Measurements from ENCODE around the gene ALDH1A2. TPM values are rescaled to one million over a fixed set of nuclear protein-coding genes. Genes with fewer than 3 reads are reported as not detected.

Gene ALDH1A2
- polyA plus RNA-seq, 1 donor (not counting 4 experiments of a cell fraction or from before 2014, with no cell fraction given), result 1.9 TPM

- no peaks in the 10 kb centered on the region for H3K9me1 ChIP-seq (ENCODE audit: control insufficient read depth, extremely low read depth, insufficient read depth, low read length)
- TF ChIP-seq, protein P1, sequence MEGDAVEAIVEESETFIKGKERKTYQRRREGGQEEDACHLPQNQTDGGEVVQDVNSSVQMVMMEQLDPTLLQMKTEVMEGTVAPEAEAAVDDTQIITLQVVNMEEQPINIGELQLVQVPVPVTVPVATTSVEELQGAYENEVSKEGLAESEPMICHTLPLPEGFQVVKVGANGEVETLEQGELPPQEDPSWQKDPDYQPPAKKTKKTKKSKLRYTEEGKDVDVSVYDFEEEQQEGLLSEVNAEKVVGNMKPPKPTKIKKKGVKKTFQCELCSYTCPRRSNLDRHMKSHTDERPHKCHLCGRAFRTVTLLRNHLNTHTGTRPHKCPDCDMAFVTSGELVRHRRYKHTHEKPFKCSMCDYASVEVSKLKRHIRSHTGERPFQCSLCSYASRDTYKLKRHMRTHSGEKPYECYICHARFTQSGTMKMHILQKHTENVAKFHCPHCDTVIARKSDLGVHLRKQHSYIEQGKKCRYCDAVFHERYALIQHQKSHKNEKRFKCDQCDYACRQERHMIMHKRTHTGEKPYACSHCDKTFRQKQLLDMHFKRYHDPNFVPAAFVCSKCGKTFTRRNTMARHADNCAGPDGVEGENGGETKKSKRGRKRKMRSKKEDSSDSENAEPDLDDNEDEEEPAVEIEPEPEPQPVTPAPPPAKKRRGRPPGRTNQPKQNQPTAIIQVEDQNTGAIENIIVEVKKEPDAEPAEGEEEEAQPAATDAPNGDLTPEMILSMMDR (optimal IDR thresholded peaks at IDR 0.05 in 1 of 3, IDR thresholded peaks at IDR 0.05 in 1 of 3, conservative IDR thresholded peaks at IDR 0.05 in 1 of 3; ENCODE audit: extremely low read depth in 1 of 3, insufficient read depth in 2 of 3, low read length in 3 of 3), result no peak
- TF ChIP-seq EZH2 (IDR thresholded peaks at IDR 0.05; ENCODE audit: low read length), result no peak
- dilution Hi-C loops (cut with MboI; ENCODE audit: extremely low pct_ligation_motif_present, low sequenced_read_pairs), result no loop called here
These were observed 43.9 kb downstream of the ALDH1A2 start for GRCh38 chr15:58021332-58022230.

DNA sequence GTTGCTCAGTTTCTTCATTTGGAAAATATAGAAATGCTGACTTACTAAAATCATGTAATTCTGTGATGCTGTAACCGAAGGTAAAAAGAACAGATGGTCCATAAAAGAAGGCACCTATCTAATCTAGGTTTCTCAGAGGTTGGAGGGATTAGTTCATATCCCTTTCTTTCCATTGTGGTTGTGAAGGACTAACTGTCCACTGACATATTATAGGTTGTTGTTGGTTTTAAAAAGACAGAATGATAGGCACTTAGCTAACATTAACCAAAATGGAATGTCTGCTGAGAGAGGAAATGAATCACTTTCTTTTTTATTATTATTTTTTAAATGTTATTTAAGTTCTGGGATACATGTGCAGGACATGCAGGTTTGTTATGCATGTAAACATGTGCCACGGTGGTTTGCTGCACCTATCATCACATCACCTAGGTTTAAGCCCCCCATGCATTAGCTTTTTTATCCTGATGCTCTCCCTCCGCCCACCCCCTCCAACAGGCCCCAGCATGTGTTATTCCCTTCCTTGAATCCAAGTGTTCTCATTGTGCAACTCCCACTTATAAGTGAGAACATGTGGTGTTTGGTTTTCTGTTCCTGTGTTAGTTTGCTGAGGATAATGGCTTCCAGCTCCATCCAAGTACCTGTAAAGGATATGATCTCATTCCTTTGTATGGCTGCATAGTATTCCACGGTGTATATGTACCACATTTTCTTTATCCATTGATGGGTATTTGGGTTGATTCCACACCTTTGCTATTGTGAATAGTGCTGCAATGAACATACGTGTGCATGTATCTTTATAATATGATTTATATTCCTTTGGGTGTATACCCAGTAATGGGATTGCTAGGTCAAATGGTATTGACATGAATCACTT lies 45.8 kb downstream of the ALDH1A2 start:
- H3K4me3 ChIP-seq (ENCODE audit: control insufficient read depth in 2 of 3, extremely low read depth in 1 of 3, insufficient read depth in 2 of 3, low read depth in 1 of 3, low read length in 3 of 3), result peak overlapping the region in 1 of 3 experiments; percentile 36
- H3K9me3 ChIP-seq (ENCODE audit: control insufficient read depth, low read depth, low read length), result no peaks in the 10 kb centered on the region
- peak overlapping the region; percentile 48 for H3K27ac ChIP-seq (ENCODE audit: control insufficient read depth, insufficient read depth, low read length)
- dilution Hi-C loops (cut with MboI; ENCODE audit: extremely low pct_ligation_motif_present, low sequenced_read_pairs), result no loop called here
- H3K27me3 ChIP-seq (ENCODE audit: control insufficient read depth, extremely low read depth, insufficient read depth, low read length), result no peaks in the 10 kb centered on the region
- no peaks in the 10 kb centered on the region for H3K9me1 ChIP-seq (ENCODE audit: control insufficient read depth, extremely low read depth, insufficient read depth, low read length)
- H2AFZ ChIP-seq (ENCODE audit: control insufficient read depth, low read length), result peak overlapping the region; percentile 39
- TF ChIP-seq EZH2 (IDR thresholded peaks at IDR 0.05; ENCODE audit: low read length), result no peak
- TF ChIP-seq, protein P1 (optimal IDR thresholded peaks at IDR 0.05 in 1 of 3, IDR thresholded peaks at IDR 0.05 in 1 of 3, conservative IDR thresholded peaks at IDR 0.05 in 1 of 3; ENCODE audit: extremely low read depth in 1 of 3, insufficient read depth in 2 of 3, low read length in 3 of 3), result no peak
- H3K36me3 ChIP-seq (ENCODE audit: control insufficient read depth in 2 of 2, extremely low read depth in 1 of 2, insufficient read depth in 2 of 2, low read length in 2 of 2), result no peaks in the 10 kb centered on the region
- FAIRE-seq (peak; percentile 74), DNase-seq (ENCODE audit: low read depth, low spot score) (peak; percentile 23)
- H4K20me1 ChIP-seq (ENCODE audit: control insufficient read depth, extremely low read depth, insufficient read depth, low read length), result no peaks in the 10 kb centered on the region
- H3K4me1 ChIP-seq (ENCODE audit: control insufficient read depth, extremely low read depth, insufficient read depth, low read length), result peaks cover 21% of the 10 kb centered on the region
- no peaks in the 10 kb centered on the region for H3K79me2 ChIP-seq (ENCODE audit: control insufficient read depth, insufficient read depth, low read length)
- no peak overlapping the region for H3K9ac ChIP-seq (ENCODE audit: control insufficient read depth, extremely low read depth, insufficient read depth, low read length)
- peak overlapping the region; percentile 66 for H3K4me2 ChIP-seq (ENCODE audit: control insufficient read depth, extremely low read depth, insufficient read depth, low read depth, low read length)

More at GRCh38 chr15:58021332-58022230, 43.9 kb downstream of the ALDH1A2 start:
- Histone ChIP-seq H3K27ac (ENCODE audit: control insufficient read depth, insufficient read depth, low read length) (no peak overlapping the region), H3K27me3 (ENCODE audit: control insufficient read depth, extremely low read depth, insufficient read depth, low read length) (no peaks in the 10 kb centered on the region), H3K4me2 (ENCODE audit: control insufficient read depth, extremely low read depth, insufficient read depth, low read depth, low read length) (no peak overlapping the region), H3K79me2 (ENCODE audit: control insufficient read depth, insufficient read depth, low read length) (no peaks in the 10 kb centered on the region), H3K36me3 (ENCODE audit: control insufficient read depth in 2 of 2, extremely low read depth in 1 of 2, insufficient read depth in 2 of 2, low read length in 2 of 2) (no peaks in the 10 kb centered on the region), H3K4me1 (ENCODE audit: control insufficient read depth, extremely low read depth, insufficient read depth, low read length) (peaks cover 13% of the 10 kb centered on the region), H4K20me1 (ENCODE audit: control insufficient read depth, extremely low read depth, insufficient read depth, low read length) (no peaks in the 10 kb centered on the region), H3K9me3 (ENCODE audit: control insufficient read depth, low read depth, low read length) (peaks cover 5% of the 10 kb centered on the region), H3K4me3 (ENCODE audit: control insufficient read depth in 2 of 3, extremely low read depth in 1 of 3, insufficient read depth in 2 of 3, low read depth in 1 of 3, low read length in 3 of 3) (no peak overlapping the region), H2AFZ (ENCODE audit: control insufficient read depth, low read length) (no peak overlapping the region), H3K9ac (ENCODE audit: control insufficient read depth, extremely low read depth, insufficient read depth, low read length) (no peak overlapping the region)
- no peak for DNase-seq (ENCODE audit: low read depth, low spot score)
- FAIRE-seq, result no peak

All from keratinocyte (primary cell).